H1 (cell line): ENCODE measurements around the gene PTMA. TPM values are rescaled to one million over a fixed set of nuclear protein-coding genes. Genes with fewer than 3 reads are reported as not detected.

Experiments used
- CREB1 ChIP-seq: IDR thresholded peaks from 2 replicates; pipeline ENCODE4 v1.6.1; 2012; ENCODE audit warnings: inconsistent platforms
- EP300 ChIP-seq, 2 experiments: IDR thresholded peaks; 1 replicate in 1 of 2; 2 replicates in 1 of 2; pipeline ENCODE4 v1.6.1; 2011 to 2012; ENCODE audit warnings: low read depth in 2 of 2, low read length in 2 of 2, mild to moderate bottlenecking in 2 of 2, borderline replicate concordance in 1 of 2, inconsistent platforms in 1 of 2, moderate library complexity in 1 of 2
- KDM5A ChIP-seq: fragments of 200-600 bp; IDR thresholded peaks from 2 replicates; pipeline ENCODE4 v1.7.1; 2012; ENCODE audit warnings: mild to moderate bottlenecking, low read length, inconsistent platforms, mixed read lengths
- NRF1 ChIP-seq: IDR thresholded peaks from 2 replicates; pipeline ENCODE4 v1.6.1; 2011; ENCODE audit warnings: mild to moderate bottlenecking, low read depth, low read length, improper control_type of control experiment
- RBBP5 ChIP-seq: IDR thresholded peaks from 2 replicates; pipeline ENCODE4 v1.7.1; 2012; ENCODE audit warnings: low read depth, mild to moderate bottlenecking, inconsistent platforms, low read length, moderate library complexity, borderline replicate concordance
- RNF2 ChIP-seq: fragments of 200-900, 300-1000 bp; sonication (generic); IDR thresholded peaks from 2 replicates; pipeline ENCODE4 v1.7.1; 2016; ENCODE audit warnings: borderline replicate concordance, low read depth, mild to moderate bottlenecking, antibody characterized with exemption, low read length; ENCODE audit not compliant: poor library complexity, severe bottlenecking; ENCODE audit errors: missing control alignments
- TBP ChIP-seq: IDR thresholded peaks from 2 replicates; pipeline ENCODE4 v1.6.1; 2011; ENCODE audit warnings: low read depth, low read length, improper control_type of control experiment
- polyA plus RNA-seq, 7 experiments: library from polyadenylated mRNA; depleted of rRNA in 3 of 7; stranded (reverse) in 5 of 7; unstranded in 2 of 7; fragments of >200 nt in 5 of 7; fragments of 200-250 nt in 2 of 7; gene quantifications; 1 replicate in 5 of 7; 2 replicates in 1 of 7; 4 replicates in 1 of 7; pipeline versions ENCODE4 v1.2.1 to v1.2.3, GENCODE V29; 2011 to 2013; ENCODE audit warnings: missing spikeins in 2 of 7, mixed read lengths in 2 of 7
- total RNA-seq: library from RNA; stranded (reverse); fragmentation: NEBNext Ultra II Directional; extraction: Animal tissue kit (Norgen Biotek cat#: 25700); gene quantifications from 2 replicates; pipeline ENCODE4 v1.2.1, GENCODE V29; 2021

PTMA gene
- total and polyA plus RNA-seq, 2 of the 8 experiments (the other 6 are each of a cell fraction or from before 2014, with no cell fraction given) = 683 to 2,680 TPM

GRCh38 chr2:231727621-231728020 lies 19.3 kb downstream of the PTMA start (continued):
- TF ChIP-seq EP300 (IDR thresholded peaks at IDR 0.05; ENCODE audit: borderline replicate concordance in 1 of 2, low read depth in 2 of 2, low read length in 2 of 2) (no peak), RNF2 (no peak), RBBP5 (no peak), KDM5A (no peak), NRF1 (no peak), TBP (no peak), CREB1 (no peak)
